GM18909 (cell line): ENCODE measurements around the gene KCNK7.

ENCODE experiments used
- ATAC-seq: cut with Tn5 transposase; IDR thresholded peaks from one replicate; pipeline ENCODE4 v1.9.1; 2021; ENCODE audit warnings: mild to moderate bottlenecking; ENCODE audit not compliant: unreplicated experiment, poor library complexity

Gene KCNK7

GRCh38 chr11:65546217-65546958 is 49.2 kb downstream of the KCNK7 start:
- peak; percentile 78 for ATAC-seq

DNA sequence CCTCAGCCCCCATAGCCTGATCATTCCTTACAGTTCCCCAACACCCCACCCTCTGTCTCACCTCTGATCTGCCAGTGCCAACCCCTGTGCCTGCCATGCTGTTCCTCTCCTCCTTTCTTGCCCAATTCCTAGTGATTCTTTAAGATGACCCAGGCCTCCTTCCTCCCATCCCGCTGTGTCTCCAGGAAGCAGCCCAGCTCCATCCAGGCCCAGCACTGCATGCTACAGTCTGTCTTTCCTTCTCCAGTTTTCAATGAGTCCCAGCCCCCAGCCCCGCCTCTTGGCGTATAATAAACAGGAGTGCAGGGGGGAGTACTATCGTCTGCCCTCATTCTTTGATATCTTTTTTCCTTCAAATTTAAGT is 49.8 kb downstream of the KCNK7 start:
- no peak for ATAC-seq
